Measurements from ENCODE around the gene BCL2L12. TPM values are rescaled to one million over a fixed set of nuclear protein-coding genes. Genes with fewer than 3 reads are reported as not detected.

BCL2L12 gene
- total RNA-seq, 2 experiments from 2014 or later, result 87.2 to 89.1 TPM

GRCh38 chr19:49672131-49672919 is 6.6 kb downstream of the BCL2L12 start:
- no peaks in the 10 kb centered on the region for H3K9me3 Mint-ChIP-seq
- intact Hi-C loops (cut with micrococcal nuclease), result no loop called here
- H3K4me3 Mint-ChIP-seq, result no peak overlapping the region
- CTCF ChIA-PET, result interaction anchor here (0.6 to 3.8 kb wide), 23 partner anchors 8 to 169 kb away, joined by 3 to 26 read pairs (median 5); partner anchors contain the start of genes ADM5, RRAS and SCAF1
- DNase-seq, result peak; percentile 80
- peaks cover 12% of the 10 kb centered on the region for H3K36me3 Mint-ChIP-seq
- H3K27ac Mint-ChIP-seq, result peak overlapping the region; percentile 26
- POLR2A ChIA-PET, result interaction anchor here (0.9 kb wide), 1 partner anchor 29 kb away, joined by 3 read pairs; no protein-coding TSS in a partner anchor
- peaks cover 17% of the 10 kb centered on the region for H3K4me1 Mint-ChIP-seq (ENCODE audit: low read depth)
- no peaks in the 10 kb centered on the region for H3K27me3 Mint-ChIP-seq

GRCh38 chr19:49676136-49676783 is 10.5 kb downstream of the BCL2L12 start:
- CTCF ChIA-PET, result interaction anchor here (0.6 to 5.2 kb wide), 10 partner anchors 12 to 1187 kb away, joined by 3 to 31 read pairs (median 4); partner anchors contain the start of genes BCL2L12, CPT1C, GYS1 and IRF3
- peaks cover 41% of the 10 kb centered on the region for H3K4me1 Mint-ChIP-seq (ENCODE audit: low read depth)

GRCh38 chr19:49676784-49677230 is 11.1 kb downstream of the BCL2L12 start:
- Mint-ChIP-seq H3K9me3 (no peaks in the 10 kb centered on the region), H3K27ac (peak overlapping the region; percentile 96), H3K4me3 (peak overlapping the region; percentile 98), H3K27me3 (no peaks in the 10 kb centered on the region), H3K4me1 (ENCODE audit: low read depth) (peaks cover 42% of the 10 kb centered on the region), H3K36me3 (peaks cover 11% of the 10 kb centered on the region)
- DNase-seq, result peak; percentile 100
- intact Hi-C loops (cut with micrococcal nuclease), result loop anchor here (1.0 to 5.0 kb wide), 9 partner anchors 12 to 650 kb away; partner anchors contain the start of genes ALDH16A1, BCL2L12, IRF3 and KCNC3
- CTCF ChIA-PET, result interaction anchor here (0.9 to 5.2 kb wide), 9 partner anchors 12 to 683 kb away, joined by 3 to 31 read pairs (median 5); partner anchors contain the start of genes BCL2L12, CPT1C, GYS1 and IRF3
- POLR2A ChIA-PET, result interaction anchor here (0.6 to 5.6 kb wide), 16 partner anchors 12 to 225 kb away, joined by 3 to 48 read pairs (median 4); partner anchors contain the start of genes ADM5, BCL2L12, CPT1C and IRF3

More at GRCh38 chr19:49676136-49676783, 10.5 kb downstream of the BCL2L12 start:
- Mint-ChIP-seq H3K4me3 (peak overlapping the region; percentile 98), H3K27me3 (no peaks in the 10 kb centered on the region), H3K9me3 (no peaks in the 10 kb centered on the region), H3K27ac (peak overlapping the region; percentile 96), H3K36me3 (peaks cover 10% of the 10 kb centered on the region)
- intact Hi-C loops (cut with micrococcal nuclease), result loop anchor here (1.0 to 5.0 kb wide), 8 partner anchors 11 to 651 kb away; partner anchors contain the start of genes BCL2L12, IRF3, KCNC3 and RPS11
- no peak for DNase-seq
- POLR2A ChIA-PET, result interaction anchor here (0.6 to 5.6 kb wide), 17 partner anchors 11 to 224 kb away, joined by 3 to 48 read pairs (median 3); partner anchors contain the start of genes ADM5, BCL2L12, CPT1C and IRF3

GRCh38 chr19:49677231-49677900 is 11.6 kb downstream of the BCL2L12 start, which contains the start of gene PRMT1:
Gene PRMT1, plus strand, starts transcription at chr19:49677271. Its CDS starts 10 bp downstream, at chr19:49677281.
- peak within 1 kb of the TSS; percentile 98 for H3K4me3 Mint-ChIP-seq
- H3K27ac Mint-ChIP-seq, result peak within 1 kb of the TSS; percentile 96
- ChIA-PET POLR2A (interaction anchor here (1.4 to 5.6 kb wide), 7 partner anchors 12 to 181 kb away, joined by 3 to 48 read pairs (median 8); partner anchors contain the start of genes ADM5, BCL2L12, CPT1C and IRF3), CTCF (interaction anchor here (0.6 to 5.2 kb wide), 11 partner anchors 13 to 1003 kb away, joined by 3 to 31 read pairs (median 5); partner anchors contain the start of genes BCL2L12, GYS1, IRF3 and NOSIP)
- H3K4me1 Mint-ChIP-seq (ENCODE audit: low read depth), result peaks cover 42% of the 10 kb centered on the region
- no peaks in the 10 kb centered on the region for H3K9me3 Mint-ChIP-seq
- H3K27me3 Mint-ChIP-seq, result no peaks in the 10 kb centered on the region
- H3K36me3 Mint-ChIP-seq, result peaks cover 13% of the 10 kb centered on the region
- DNase-seq, result peak; percentile 58
- intact Hi-C loops (cut with micrococcal nuclease), result loop anchor here (1.0 to 5.0 kb wide), 6 partner anchors 109 to 650 kb away; partner anchors contain the start of genes ALDH16A1, KCNC3 and RPS11

- intact Hi-C loops (cut with micrococcal nuclease), result loop anchor here (1.0 to 5.0 kb wide), 8 partner anchors 109 to 649 kb away; partner anchors contain the start of genes AKT1S1, ALDH16A1, KCNC3 and RPS11
- H3K27ac Mint-ChIP-seq, result peak overlapping the region; percentile 96
- H3K27me3 Mint-ChIP-seq, result no peaks in the 10 kb centered on the region
- DNase-seq, result peak; percentile 89
- H3K4me1 Mint-ChIP-seq (ENCODE audit: low read depth), result peaks cover 43% of the 10 kb centered on the region
- ChIA-PET POLR2A (interaction anchor here (0.8 to 5.6 kb wide), 10 partner anchors 12 to 182 kb away, joined by 3 to 48 read pairs (median 6); partner anchors contain the start of genes ADM5, BCL2L12, CPT1C and FUZ), CTCF (interaction anchor here (0.6 to 5.2 kb wide), 14 partner anchors 13 to 1003 kb away, joined by 3 to 31 read pairs (median 4); partner anchors contain the start of genes BCL2L12, GYS1, IRF3 and RCN3)
- H3K9me3 Mint-ChIP-seq, result no peaks in the 10 kb centered on the region
- peaks cover 16% of the 10 kb centered on the region for H3K36me3 Mint-ChIP-seq
- peak overlapping the region; percentile 98 for H3K4me3 Mint-ChIP-seq
Observed at GRCh38 chr19:49677901-49678674, 12.4 kb downstream of the BCL2L12 start.

- intact Hi-C loops (cut with micrococcal nuclease), result loop anchor here (1.0 to 5.0 kb wide), 3 partner anchors 132 to 648 kb away; partner anchors contain the start of genes AKT1S1, KCNC3 and TBC1D17
- no peaks in the 10 kb centered on the region for H3K9me3 Mint-ChIP-seq
- peak overlapping the region; percentile 96 for H3K27ac Mint-ChIP-seq
- ChIA-PET CTCF (interaction anchor here (0.6 to 5.2 kb wide), 9 partner anchors 14 to 305 kb away, joined by 3 to 31 read pairs (median 4); partner anchors contain the start of genes BCL2L12, IRF3, RCN3 and RRAS), POLR2A (interaction anchor here (0.8 to 5.6 kb wide), 4 partner anchors 14 to 152 kb away, joined by 3 to 48 read pairs (median 3); partner anchors contain the start of genes BCL2L12, FUZ, IRF3 and RRAS)
- no peaks in the 10 kb centered on the region for H3K27me3 Mint-ChIP-seq
- no peak for DNase-seq
- H3K4me1 Mint-ChIP-seq (ENCODE audit: low read depth), result peaks cover 43% of the 10 kb centered on the region
- peak overlapping the region; percentile 98 for H3K4me3 Mint-ChIP-seq
- H3K36me3 Mint-ChIP-seq, result peaks cover 25% of the 10 kb centered on the region
Observed at GRCh38 chr19:49678985-49679770, 13.4 kb downstream of the BCL2L12 start.

GRCh38 chr19:49679771-49680413 is 14.2 kb downstream of the BCL2L12 start:
- H3K4me3 Mint-ChIP-seq, result peak overlapping the region; percentile 41
- H3K36me3 Mint-ChIP-seq, result peaks cover 29% of the 10 kb centered on the region
- H3K27ac Mint-ChIP-seq, result peak overlapping the region; percentile 67
- no peak for DNase-seq
- POLR2A ChIA-PET, result interaction anchor here (0.6 to 5.6 kb wide), 2 partner anchors 39 to 1179 kb away, joined by 3 to 48 read pairs; partner anchors contain the start of genes RRAS and SCAF1
- intact Hi-C loops (cut with micrococcal nuclease), result loop anchor here (5.0 kb wide), 1 partner anchor 647 kb away; the partner anchor contains the start of gene KCNC3
- CTCF ChIA-PET, result interaction anchor here (0.6 to 5.2 kb wide), 6 partner anchors 13 to 305 kb away, joined by 3 to 31 read pairs (median 4); partner anchors contain the start of genes BCL2L12, IRF3 and SCAF1
- H3K27me3 Mint-ChIP-seq, result no peaks in the 10 kb centered on the region
- H3K9me3 Mint-ChIP-seq, result no peaks in the 10 kb centered on the region
- H3K4me1 Mint-ChIP-seq (ENCODE audit: low read depth), result peaks cover 43% of the 10 kb centered on the region

- POLR2A ChIA-PET, result interaction anchor here (0.6 to 1.2 kb wide), 3 partner anchors 11 to 1180 kb away, joined by 3 read pairs; no protein-coding TSS in a partner anchor
- Mint-ChIP-seq H3K9me3 (no peaks in the 10 kb centered on the region), H3K4me1 (ENCODE audit: low read depth) (peaks cover 43% of the 10 kb centered on the region), H3K27ac (peak overlapping the region; percentile 67), H3K27me3 (no peaks in the 10 kb centered on the region), H3K4me3 (no peak overlapping the region), H3K36me3 (peaks cover 36% of the 10 kb centered on the region)
- peak; percentile 96 for DNase-seq
- CTCF ChIA-PET, result interaction anchor here (0.5 to 2.2 kb wide), 25 partner anchors 8 to 198 kb away, joined by 3 to 12 read pairs (median 4); partner anchors contain the start of genes AP2A1, RRAS and SCAF1
- intact Hi-C loops (cut with micrococcal nuclease), result no loop called here
Observed at GRCh38 chr19:49680421-49681351, 15.0 kb downstream of the BCL2L12 start.

All from activated CD4-positive, alpha-beta memory T cell treated with anti-CD3 and anti-CD28 coated beads for 36 hours (primary cell).